ENCODE results near the gene PREX1. TPM values are rescaled to one million over a fixed set of nuclear protein-coding genes. Genes with fewer than 3 reads are reported as not detected.

Gene PREX1
- total RNA-seq, 1 experiment from 2014 or later = 9.5 TPM

DNA sequence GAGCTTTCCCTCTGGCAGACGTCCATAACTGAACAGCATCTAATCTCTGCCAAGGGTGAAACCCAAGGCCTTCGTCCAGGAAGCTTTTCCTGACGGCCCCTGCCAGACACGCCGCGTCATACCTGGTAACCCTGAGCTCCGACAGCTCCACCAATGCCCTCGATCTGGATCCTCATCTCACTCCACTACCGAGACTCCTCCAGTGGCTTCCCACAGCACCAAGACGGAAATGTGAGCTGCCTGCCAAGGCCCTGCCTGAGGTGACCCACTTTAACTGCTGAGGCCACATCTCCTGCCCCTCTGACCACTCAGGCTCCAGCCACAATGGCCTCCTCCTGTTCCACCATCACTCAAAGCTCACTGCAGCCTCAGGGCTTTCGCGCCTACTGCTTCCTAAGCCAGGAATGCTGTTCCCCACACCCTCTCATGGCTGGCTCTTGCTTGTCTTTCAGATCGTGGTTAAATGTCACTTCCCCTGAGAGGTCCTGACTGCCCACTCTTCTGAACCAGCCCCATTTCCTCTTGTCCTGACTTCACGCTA is 143.2 kb downstream of the PREX1 start:
- Histone ChIP-seq H3K4me1 (peaks cover 20% of the 10 kb centered on the region), H3K9me3 (no peaks in the 10 kb centered on the region), H3K27me3 (replicated peaks; ENCODE audit: control insufficient read depth, insufficient read depth, low read length) (no peaks in the 10 kb centered on the region), H3K4me3 (ENCODE audit: low read depth, low read length) (no peak overlapping the region), H3K36me3 (ENCODE audit: control insufficient read depth, insufficient read depth, low read length) (no peaks in the 10 kb centered on the region)
- no peak for DNase-seq
- Mint-ChIP-seq H3K27ac (ENCODE audit: unreplicated experiment) (no peak overlapping the region), H3K27me3 (ENCODE audit: insufficient read depth, unreplicated experiment) (no peaks in the 10 kb centered on the region), H3K4me3 (ENCODE audit: unreplicated experiment) (no peak overlapping the region), H3K9me3 (ENCODE audit: unreplicated experiment) (no peaks in the 10 kb centered on the region), H3K4me1 (ENCODE audit: low read depth, unreplicated experiment) (no peaks in the 10 kb centered on the region), H3K36me3 (ENCODE audit: insufficient read depth, unreplicated experiment) (no peaks in the 10 kb centered on the region)
- intact Hi-C loops (cut with micrococcal nuclease; ENCODE audit: unreplicated experiment) = no loop called here
- POLR2A ChIA-PET = no interaction called here
- TF ChIP-seq, protein P1, sequence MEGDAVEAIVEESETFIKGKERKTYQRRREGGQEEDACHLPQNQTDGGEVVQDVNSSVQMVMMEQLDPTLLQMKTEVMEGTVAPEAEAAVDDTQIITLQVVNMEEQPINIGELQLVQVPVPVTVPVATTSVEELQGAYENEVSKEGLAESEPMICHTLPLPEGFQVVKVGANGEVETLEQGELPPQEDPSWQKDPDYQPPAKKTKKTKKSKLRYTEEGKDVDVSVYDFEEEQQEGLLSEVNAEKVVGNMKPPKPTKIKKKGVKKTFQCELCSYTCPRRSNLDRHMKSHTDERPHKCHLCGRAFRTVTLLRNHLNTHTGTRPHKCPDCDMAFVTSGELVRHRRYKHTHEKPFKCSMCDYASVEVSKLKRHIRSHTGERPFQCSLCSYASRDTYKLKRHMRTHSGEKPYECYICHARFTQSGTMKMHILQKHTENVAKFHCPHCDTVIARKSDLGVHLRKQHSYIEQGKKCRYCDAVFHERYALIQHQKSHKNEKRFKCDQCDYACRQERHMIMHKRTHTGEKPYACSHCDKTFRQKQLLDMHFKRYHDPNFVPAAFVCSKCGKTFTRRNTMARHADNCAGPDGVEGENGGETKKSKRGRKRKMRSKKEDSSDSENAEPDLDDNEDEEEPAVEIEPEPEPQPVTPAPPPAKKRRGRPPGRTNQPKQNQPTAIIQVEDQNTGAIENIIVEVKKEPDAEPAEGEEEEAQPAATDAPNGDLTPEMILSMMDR (IDR thresholded peaks at IDR 0.05; ENCODE audit: insufficient read depth in 1 of 2, low read depth in 1 of 2, low read length in 1 of 2, severe bottlenecking in 1 of 2, unreplicated experiment in 1 of 2) = no peak
- no TSS peak for BruUV-seq (replicated peaks)
- CTCF ChIA-PET = no interaction called here

- no peak overlapping the region for H3K4me3 Mint-ChIP-seq (ENCODE audit: unreplicated experiment)
These were observed 144.2 kb downstream of the PREX1 start for GRCh38 chr20:48683467-48684175.

More at GRCh38 chr20:48683467-48684175, 144.2 kb downstream of the PREX1 start:
- Mint-ChIP-seq H3K27ac (ENCODE audit: unreplicated experiment) (no peak overlapping the region), H3K27me3 (ENCODE audit: insufficient read depth, unreplicated experiment) (no peaks in the 10 kb centered on the region), H3K4me1 (ENCODE audit: low read depth, unreplicated experiment) (no peaks in the 10 kb centered on the region), H3K9me3 (ENCODE audit: unreplicated experiment) (no peaks in the 10 kb centered on the region), H3K36me3 (ENCODE audit: insufficient read depth, unreplicated experiment) (no peaks in the 10 kb centered on the region)
- intact Hi-C loops (cut with micrococcal nuclease; ENCODE audit: unreplicated experiment) = no loop called here
- no TSS peak for BruUV-seq (replicated peaks)
- no peaks in the 10 kb centered on the region for H3K27me3 ChIP-seq (replicated peaks; ENCODE audit: control insufficient read depth, insufficient read depth, low read length)
- H3K4me1 ChIP-seq = peaks cover 20% of the 10 kb centered on the region
- ChIA-PET POLR2A (no interaction called here), CTCF (interaction anchor here (0.5 kb wide), 1 partner anchor 147 kb away, joined by 3 read pairs; no protein-coding TSS in a partner anchor)
- 0 out of 2 replicates have a peak, but pooled peaks cover 1% of the 10 kb centered on the region for H3K36me3 ChIP-seq (ENCODE audit: control insufficient read depth, insufficient read depth, low read length)
- TF ChIP-seq, protein P1 (IDR thresholded peaks at IDR 0.05; ENCODE audit: insufficient read depth in 1 of 2, low read depth in 1 of 2, low read length in 1 of 2, severe bottlenecking in 1 of 2, unreplicated experiment in 1 of 2) = no peak
- H3K9me3 ChIP-seq = no peaks in the 10 kb centered on the region
- no peak overlapping the region for H3K4me3 ChIP-seq (ENCODE audit: low read depth, low read length)
- no peak for DNase-seq

All from Caco-2 (cell line).